ENCODE results near the gene ZNHIT6.

DNA sequence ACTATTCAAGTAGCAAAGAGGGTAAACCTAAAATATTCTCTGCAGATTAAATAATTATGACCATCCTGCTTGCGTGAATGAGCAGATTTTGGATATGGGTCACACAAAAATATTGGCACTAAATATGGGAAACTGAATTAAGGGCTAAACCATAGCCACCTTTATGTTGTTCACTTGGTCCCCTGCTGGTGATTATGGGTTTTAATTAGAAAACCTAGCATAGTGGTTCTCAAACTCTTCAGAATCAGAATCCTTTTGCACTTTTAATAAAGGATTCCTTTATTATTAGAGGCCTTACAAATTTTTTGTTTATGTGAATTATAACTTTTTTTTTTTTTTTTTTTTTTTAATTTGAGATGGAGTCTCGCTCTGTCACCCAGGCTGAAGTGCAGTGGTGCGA is 38.5 kb upstream of the ZNHIT6 start:
- TF ChIP-seq CTCF (IDR thresholded peaks at IDR 0.05) = no peak
- no peak for TF ChIP-seq POLR2A (IDR thresholded peaks at IDR 0.05)

Data from testis (tissue), 2 donors.